Skin epidermis (tissue), 12 donors: ENCODE results near the gene MSL3B.

ENCODE experiments used
- H3K27ac ChIP-seq, 21 experiments: fragments of 200-600 bp; sonication (generic) in 11 of 21; one replicate each; pipeline ENCODE4 v1.5.0; 2020; ENCODE audit warnings: mild to moderate bottlenecking in 3 of 21, inconsistent platforms in 2 of 21, moderate library complexity in 2 of 21
- H3K4me3 ChIP-seq, 7 experiments: fragments of 200-600 bp; sonication (generic) in 2 of 7; one replicate each; pipeline ENCODE4 v1.5.0; 2020; ENCODE audit warnings: inconsistent platforms in 2 of 7, mild to moderate bottlenecking in 2 of 7, moderate library complexity in 1 of 7

The MSL3B gene

DNA sequence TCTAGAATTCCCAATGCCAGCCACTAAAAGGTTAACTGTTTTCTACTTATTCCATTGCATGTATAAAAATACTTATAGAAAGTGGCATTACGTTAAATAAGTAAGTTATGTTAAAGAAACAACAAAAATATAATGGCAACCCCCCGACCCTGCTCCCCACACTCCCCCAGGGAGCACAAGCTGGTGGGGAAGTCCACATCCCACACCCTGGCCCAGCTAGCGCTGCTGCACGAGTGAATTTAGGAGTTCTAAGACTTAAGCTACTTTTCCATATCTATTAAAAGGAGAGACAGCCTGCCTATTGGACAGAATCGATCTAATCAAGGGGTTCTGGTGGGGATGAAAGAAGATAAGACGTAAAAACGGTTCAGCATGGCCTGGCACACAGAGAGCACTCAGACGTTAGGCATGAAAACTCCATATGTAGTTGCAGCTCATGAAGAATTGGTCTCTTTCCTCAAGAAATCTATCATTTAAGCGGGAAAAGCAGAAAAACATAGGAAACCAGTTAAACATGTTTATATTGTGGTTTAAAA, 30.4 kb downstream of the MSL3B start:
- no peak overlapping the region for H3K27ac ChIP-seq
- H3K4me3 ChIP-seq = no peak overlapping the region

DNA sequence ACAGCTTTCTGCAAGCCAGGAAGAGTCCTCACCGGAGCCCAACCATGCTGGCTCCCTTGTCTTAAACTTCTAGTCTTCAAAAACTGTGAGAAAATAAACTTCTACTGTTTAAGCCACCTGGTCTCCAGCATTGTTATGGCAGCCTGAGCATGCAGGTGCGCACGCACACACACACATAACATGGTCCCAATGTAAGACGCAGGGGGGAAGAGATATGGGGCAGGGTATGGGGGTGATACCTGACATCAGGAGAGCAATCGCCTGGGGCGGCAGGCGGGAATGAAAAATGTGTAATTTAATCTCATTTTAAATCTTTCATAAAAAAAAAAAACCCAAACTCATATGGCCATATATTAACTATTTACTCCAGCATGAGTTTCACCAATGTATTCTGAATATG, 31.8 kb downstream of the MSL3B start:
- Histone ChIP-seq H3K27ac (no peak overlapping the region), H3K4me3 (no peak overlapping the region)

DNA sequence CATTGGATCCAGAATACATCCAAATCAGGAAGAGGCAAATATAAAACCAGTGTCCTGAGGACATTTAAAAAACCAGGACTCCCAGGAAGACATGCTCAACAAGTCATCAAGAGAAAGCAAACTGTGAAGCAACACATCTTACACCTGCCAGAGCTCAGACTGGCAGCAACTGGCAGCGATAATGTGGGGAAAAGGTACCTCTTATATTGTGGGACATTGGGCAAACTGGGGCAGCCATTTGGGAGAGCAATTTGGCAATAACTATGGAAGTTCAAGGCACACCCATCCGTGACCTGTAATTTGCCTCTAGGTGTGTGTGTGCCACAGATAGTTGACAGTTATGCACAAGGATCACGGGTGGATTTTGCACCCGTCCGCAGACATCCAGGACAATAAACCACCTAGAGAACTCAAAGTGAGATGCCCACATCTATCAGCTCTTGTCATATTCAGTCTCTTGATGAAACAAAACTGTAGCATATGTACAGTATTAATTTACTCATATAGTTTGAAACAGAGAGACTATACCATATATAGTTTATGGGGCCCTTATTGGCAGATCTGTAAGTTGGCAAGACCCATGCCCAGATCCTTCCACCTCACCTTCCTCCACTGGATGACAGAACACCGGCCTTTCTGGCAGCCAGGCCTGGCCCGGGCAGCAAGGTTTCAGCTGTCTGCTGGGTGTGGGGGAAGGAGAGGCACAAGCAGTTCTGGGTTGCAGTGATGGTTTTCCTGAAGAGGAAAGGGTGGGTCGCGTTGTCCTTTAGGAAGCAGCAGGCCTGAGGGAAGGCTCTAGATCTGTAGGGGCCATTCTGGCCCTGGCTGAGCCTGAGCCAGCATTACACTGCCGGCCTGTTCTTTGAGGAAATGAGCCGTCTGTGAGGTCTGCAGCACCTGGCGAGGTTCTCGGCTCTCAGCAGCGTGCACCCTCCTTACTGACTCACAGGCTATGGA, 32.7 kb downstream of the MSL3B start:
- H3K27ac ChIP-seq = no peak overlapping the region
- H3K4me3 ChIP-seq = no peak overlapping the region

DNA sequence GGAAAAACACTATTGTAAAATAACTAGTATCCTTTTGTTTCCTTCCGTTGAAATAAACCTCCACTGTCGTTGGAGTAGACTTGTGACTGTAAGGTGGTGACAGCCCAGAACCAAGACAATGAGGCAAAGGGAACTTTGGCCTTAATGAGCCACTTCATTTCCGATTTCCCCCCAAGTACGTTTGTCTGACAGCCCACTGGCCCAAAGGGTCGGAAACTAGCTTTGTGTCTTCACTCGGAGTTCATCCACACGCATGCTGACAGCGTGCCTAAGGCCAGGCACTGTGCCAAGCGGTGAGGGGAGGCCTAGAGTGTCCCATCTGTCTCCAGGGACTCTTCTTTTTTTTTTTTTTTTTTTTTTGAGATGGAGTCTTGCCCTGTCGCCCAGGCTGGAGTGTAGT, 34.8 kb downstream of the MSL3B start:
- no peak overlapping the region for H3K4me3 ChIP-seq
- no peak overlapping the region for H3K27ac ChIP-seq

DNA sequence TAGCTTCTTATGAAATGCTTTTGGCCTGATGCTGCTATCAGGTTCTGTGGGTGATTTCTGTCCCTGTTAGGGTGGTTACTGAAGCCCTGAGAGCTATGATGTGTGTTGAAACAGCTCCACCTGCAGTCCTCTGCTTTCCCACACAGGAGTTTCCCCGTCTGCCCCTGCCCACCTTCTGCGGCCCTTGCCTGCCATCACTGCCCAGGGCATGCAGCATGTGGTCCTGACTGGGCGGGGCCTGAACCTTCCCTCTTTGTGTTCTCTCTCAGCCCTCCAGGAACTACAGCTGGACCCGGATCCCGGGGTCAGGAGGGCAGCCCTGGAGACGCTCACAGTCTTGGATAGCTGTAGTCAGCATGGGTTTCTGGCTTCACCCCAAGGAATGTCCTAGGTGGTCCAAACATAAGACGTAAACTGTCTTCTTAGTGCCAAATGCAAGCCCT, 35.3 kb downstream of the MSL3B start:
- H3K27ac ChIP-seq = no peak overlapping the region

DNA sequence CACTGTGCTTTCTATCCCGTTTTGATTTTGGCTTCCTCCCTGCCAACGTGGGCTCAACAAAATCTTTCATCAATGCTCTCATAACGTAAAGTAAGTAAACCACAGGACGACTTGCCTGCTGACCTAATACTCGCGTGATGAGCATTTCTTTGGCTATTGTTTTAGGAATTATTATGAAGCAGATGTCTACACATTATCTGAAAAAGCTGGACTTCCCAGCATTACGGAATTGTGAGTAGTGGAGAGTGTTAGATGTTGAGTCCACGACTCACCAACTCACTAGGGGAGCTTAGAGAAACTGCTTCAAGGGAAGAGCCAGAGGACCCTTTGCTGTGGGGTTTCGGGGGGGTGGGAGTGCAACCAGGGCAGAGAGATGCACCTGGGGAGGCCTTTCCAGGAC, 35.8 kb downstream of the MSL3B start:
- no peak overlapping the region for H3K27ac ChIP-seq
- no peak overlapping the region for H3K4me3 ChIP-seq

More for the DNA sequence above, 35.3 kb downstream of the MSL3B start:
- H3K4me3 ChIP-seq = no peak overlapping the region

DNA sequence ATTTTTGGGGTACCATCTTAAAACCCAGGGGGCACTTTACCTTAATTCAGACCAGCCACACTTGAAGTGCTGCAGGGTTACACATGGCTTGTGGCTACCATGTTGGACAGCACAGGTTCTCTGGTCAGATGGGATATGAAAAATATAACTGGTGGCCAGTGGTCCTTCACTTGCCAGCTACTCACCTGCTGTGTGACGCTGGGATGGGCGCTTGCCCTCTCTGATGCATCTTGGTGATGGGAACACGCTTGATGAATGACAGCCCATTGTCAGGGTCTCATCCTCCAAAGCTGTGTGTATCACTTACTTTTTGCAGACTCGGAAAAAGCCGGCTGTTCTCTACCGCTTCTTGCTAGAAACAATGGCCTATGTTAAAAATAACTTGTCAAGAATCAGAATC, 36.3 kb downstream of the MSL3B start:
- H3K27ac ChIP-seq = no peak overlapping the region
- no peak overlapping the region for H3K4me3 ChIP-seq

DNA sequence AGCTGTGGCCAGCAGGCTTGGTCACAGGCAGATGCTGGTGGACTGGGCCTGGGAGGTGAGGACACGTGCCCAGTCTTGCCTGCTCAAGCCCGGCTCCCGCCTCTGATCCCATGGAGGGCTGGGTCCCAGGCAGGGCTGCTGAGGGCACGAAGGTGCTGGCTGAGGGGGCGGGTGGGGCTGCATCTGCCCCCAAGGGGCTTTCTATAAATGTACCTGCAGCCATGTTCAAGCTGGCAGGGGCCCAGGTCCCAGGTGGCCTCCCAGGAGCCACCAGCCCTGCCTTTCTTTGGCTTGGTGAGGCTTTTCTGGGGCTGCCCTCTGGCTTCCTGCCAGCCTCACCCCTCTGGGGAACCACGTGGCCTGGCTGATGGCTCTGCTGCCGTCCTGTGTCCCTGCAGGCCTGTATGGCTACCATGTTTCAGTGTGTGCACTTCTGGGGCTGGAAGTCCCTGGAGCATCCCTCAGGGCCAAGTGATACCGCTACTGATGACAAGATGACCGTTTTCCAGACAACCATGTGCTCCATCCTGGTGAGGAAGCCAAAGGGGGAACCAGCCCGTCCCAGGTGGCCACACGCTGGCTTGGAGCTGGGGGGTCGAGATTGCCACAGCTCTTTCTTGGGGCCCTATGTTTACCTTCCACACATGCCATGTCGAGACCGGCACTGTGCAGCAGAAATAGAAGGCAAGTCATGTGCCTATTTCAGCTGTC, 37.0 kb downstream of the MSL3B start:
- Histone ChIP-seq H3K4me3 (no peak overlapping the region), H3K27ac (no peak overlapping the region)

DNA sequence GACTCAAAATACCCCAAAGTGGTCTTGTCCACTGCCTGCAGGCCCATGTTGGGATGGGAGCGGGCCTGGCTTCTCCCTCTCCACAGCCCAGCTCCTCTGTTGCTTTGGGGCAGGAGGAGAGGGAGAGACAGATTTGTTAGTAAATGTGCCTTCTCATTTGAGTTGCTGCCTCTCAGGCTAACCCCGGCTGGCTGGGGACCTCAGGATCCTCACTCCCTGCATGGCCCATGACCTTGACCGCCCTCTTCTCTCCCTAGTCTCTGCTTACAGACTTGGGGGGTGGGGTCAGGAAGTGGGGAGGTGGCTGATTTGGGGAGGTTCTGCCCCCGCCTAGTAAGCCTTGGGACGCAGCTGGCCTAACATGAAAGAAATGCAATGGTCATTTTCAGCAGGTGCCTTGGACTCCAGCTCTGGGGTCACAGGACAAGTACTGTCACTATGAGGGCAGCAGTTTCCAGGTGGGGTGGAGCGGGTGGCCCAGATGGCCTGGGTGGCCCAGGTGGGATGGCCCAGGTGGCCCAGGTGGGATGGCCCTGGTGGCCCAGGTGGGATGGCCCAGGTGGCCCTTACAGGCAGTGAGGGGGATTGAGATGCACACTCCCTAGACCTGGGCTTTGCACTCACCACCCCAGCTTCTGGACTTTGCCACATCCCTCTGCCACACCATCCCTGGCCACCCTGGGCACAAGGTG, 37.9 kb downstream of the MSL3B start:
- Histone ChIP-seq H3K4me3 (no peak overlapping the region), H3K27ac (no peak overlapping the region)

DNA sequence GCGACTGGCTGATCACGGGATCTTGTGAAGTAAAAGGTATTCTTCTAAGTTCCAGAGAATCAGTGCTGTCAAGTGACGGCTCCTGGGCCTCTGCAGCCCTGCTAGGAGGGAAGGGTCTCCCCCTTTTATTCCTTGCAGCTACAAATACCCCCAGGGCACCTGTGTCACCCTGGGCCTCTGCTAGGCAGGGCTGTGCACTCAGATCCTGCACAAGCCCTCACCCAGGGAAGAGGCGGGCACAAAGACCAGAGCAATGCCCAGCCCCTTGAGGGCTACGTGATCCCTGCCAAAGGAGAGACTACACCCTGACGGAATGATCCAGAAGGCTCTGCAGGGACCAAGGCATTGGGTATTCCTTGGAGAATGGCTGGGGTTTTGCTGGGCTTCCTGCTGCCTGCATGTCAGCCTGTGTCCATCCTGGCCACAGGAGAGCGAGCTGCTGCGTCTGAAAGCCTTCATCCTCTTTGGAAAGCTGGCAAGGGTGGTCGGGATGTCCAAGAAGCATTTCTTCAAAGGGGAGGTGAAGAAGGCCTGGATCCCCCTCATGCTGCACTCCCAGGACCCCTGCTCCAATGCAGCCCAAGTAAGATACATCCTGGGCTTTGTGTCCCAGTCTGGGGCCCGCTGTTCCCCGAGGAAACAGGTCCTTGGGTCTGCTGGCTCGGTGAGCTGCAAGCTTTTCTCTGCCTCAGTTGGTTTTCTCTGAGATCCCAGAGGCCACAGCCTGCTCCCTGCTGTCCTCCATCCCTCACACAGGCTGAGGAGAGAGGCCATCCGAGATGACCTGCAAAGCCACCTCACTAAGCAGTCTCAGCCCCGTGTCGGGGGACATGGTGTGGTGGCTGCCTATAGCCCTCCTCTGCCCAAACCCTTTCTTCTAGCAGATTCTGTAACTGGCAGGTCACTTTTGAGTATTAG, 38.7 kb downstream of the MSL3B start:
- H3K27ac ChIP-seq = no peak overlapping the region
- H3K4me3 ChIP-seq = no peak overlapping the region

DNA sequence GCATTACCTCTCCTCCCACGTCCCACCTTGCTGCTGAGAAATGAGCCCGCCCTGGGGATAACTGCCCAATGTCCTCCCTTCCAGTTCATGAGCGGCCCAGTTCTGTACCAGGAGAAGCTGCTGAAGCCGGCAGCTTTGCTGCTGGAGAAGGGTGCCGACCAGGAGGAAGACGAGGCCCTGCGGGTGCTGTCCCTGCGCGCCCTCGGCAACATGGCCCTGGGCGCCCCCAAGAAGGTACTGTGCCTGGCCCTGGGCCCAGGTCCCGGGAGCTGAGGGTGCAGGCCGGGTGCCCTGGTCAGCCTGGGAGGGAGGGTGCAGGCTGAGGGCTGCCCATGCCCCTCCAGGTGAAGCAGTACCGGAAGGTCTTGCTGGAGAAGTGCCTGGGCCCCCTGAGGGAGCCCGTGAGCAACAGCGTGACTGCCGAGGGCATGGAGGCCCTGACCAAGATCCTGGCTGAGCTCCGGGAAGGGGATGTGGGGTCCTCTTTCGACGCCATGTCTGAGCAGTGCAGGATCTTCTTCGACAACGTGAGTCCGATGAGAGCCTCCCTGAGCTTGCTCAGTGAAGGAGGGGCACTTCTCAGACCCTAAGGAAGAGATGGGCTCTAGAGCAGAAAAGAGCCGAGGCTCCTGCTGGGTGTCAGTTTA, 39.5 kb downstream of the MSL3B start:
- Histone ChIP-seq H3K4me3 (no peak overlapping the region), H3K27ac (no peak overlapping the region)

DNA sequence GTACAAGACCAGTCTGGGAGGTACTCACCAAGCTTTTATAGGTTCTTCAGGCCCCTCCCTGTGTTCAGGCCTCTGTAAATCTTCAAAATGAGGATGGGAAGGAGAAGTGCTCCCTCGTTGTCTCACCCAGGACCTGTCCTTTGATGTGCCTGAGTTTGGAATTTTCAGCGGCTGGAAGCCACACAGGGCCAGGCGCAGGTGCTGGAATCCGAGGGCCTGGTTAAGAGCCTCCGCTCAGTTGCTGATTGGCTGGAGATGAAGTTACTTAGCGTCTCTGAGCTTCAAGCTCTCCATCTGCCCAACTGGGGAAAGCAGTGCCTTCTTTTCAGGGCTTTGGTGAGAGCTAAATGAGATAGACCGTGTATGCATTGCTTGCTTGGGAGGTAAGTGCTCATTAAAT, 43.8 kb downstream of the MSL3B start:
- Histone ChIP-seq H3K27ac (no peak overlapping the region), H3K4me3 (no peak overlapping the region)

DNA sequence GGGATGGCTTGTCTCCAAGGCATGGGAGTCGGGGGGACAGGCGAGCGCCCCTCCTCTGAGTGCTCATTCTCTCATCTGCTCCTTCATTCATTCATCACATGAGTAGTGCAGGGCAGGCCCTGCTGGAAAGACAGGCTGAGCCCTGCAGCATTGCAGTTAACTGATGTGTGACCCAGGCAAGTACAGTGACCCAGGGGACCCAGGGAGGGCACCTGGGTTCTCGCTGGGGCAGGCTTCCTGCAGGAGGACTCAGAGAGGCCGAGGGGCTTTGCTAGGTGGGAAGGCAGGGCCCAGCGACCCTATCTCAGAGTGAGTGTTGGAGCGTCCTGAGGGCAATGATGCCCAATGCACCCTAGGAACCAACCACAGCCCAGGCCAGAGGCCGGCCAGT, 44.5 kb downstream of the MSL3B start:
- Histone ChIP-seq H3K27ac (no peak overlapping the region), H3K4me3 (no peak overlapping the region)

DNA sequence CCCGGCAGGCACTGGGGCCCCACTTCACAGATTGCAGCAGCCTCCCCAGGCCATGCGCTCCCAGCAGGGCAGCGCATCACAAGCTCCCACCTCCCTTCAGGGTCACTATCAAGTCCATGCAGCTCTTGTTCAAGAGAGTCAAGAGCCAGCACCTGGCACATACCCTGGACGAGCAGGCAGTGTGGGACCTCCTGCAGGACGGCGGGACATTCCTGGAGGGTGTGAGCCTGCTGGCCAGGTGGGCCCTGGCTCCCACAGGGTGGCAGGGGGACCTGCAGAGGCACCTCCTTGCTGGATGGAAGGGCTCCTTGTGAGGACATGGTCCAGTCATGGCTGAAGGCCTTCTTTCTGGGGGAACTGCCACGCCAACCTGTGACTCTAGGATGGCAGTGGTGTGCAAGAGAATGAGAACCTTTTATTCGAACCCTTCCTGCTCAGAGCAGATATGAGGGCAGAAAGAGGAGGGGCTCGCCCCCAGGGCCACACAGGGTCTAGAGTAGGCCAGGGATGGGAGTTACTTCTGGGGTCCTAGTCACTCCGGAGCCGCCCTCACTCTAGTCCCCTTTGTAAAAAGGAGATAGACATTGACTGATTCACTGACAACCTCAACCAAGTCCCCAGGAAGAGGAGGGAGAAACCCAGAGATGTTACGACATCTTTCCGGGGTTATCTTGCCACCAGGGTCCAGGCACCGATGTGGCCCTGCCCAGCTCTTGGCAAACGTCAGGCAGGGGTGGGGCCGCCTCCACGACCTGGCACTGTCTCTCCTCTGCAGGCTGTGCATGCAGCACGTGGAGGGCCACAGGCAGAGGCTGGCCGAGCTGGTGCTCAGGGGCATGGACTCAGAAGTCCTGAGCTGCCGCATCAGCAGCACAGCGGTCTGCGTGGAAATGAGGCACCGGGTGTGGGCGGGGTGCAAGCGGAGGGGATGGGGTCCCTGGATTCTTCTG, 45.1 kb downstream of the MSL3B start:
- Histone ChIP-seq H3K4me3 (no peak overlapping the region), H3K27ac (no peak overlapping the region)

DNA sequence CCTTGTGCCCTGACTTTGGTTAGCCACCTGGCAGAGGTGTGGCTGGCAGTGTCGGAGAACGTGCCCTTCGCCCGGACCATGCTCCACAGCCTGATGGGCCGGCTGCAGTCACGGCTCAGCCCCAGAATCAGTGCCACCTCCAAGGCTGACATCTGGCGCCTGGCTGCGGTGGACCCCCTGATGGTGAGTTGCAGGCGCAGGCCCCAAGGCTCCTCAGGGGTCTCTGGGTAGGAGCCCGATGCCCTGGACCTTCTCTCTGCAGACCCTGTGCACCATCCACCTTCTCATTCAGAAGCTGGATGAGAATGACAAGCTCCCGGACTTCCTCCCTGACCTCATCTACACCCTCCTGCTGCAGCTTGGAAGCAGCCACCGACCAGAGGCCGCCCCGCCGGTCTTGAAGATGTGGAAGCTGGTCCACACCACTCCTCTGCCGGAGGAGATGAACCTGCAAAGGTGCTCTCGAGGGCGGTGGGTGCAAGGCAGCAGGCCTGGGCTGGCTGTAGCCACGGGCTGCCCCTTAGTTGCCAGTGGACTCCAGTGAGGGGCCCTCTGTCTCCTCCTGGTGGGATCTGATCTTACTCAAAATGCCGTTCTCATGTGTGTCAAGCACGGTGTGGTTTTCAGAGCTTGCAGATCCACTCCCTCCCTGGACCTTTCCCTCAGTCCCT, 46.0 kb downstream of the MSL3B start:
- Histone ChIP-seq H3K4me3 (no peak overlapping the region), H3K27ac (no peak overlapping the region)

DNA sequence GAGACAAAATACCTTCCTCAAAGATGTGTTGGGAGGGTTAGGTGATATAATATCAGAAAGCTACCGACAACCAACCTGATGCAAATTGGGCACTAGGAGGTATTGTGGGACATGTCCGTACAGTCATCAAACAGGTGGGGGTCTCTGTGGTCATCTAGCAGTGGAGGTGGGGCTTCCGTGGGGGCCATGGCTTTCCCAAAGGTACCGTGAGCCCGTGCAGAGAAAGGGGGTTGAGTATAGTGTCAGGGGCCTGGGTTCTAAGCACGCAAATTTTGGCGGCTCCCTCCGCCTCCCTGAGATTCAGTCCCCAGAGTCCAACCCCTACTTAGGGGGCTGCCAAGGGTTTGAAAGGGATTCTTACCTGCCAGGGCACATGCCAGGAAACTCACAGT, 46.5 kb downstream of the MSL3B start:
- Histone ChIP-seq H3K27ac (no peak overlapping the region), H3K4me3 (no peak overlapping the region)

DNA sequence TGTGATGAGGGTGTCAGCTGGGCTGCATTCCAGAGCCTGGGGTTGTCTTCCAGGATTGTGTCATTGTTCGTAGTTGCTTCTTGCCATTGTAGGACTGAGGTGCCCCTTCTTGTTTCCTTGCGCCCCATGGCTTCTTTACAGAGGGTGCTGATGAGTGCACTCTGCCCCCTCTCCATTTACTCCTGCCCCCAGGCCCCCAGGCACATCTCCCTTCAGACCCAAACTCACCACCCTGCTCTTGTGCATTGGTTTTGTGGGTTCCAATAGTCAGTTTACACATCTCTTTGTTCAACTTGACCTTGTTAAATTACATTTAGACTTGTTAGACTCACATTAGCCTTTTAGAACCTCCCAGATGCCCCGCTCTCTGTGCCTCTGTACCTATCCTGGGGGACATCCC, 47.0 kb downstream of the MSL3B start:
- Histone ChIP-seq H3K27ac (no peak overlapping the region), H3K4me3 (no peak overlapping the region)
